CD4-positive, alpha-beta T cell (primary cell): ENCODE results near the gene GPRIN1. TPM values are rescaled to one million over a fixed set of nuclear protein-coding genes. Genes with fewer than 3 reads are reported as not detected.

Source experiments
- ATAC-seq: fragments of 200-7000 bp; cut with Tn5 transposase; one replicate; pipeline ENCODE4 v1.10.0; 2022; ENCODE audit warnings: mild to moderate bottlenecking; ENCODE audit not compliant: poor library complexity
- CTCF ChIA-PET: fragments of 350-600 bp; sonication (Branson Sonifier 250); formaldehyde crosslinking; loops from one replicate; lab custom pipeline; 2021; ENCODE audit warnings: antibody characterized with exemption, inconsistent platforms; lab: Charles Lee
- POLR2A ChIA-PET: fragments of 350-600 bp; sonication (Branson Sonifier 250); formaldehyde crosslinking; loops from one replicate; lab custom pipeline; 2021; ENCODE audit warnings: antibody characterized with exemption, inconsistent platforms; lab: Charles Lee
- DNase-seq, 14 experiments: peaks; one replicate each; pipeline ENCODE4 v3.0.0-alpha.2; 2013 to 2020; ENCODE audit warnings: mixed read lengths in 2 of 14
- H3K27ac ChIP-seq, 2 donors: one replicate each; pipeline versions ENCODE4 v1.5.1 to v1.7.0; 2013; ENCODE audit warnings: low read length in 2 of 2, low read depth in 1 of 2, mild to moderate bottlenecking in 1 of 2
- H3K27me3 ChIP-seq, 2 experiments: 1 replicate in 1 of 2; 2 replicates in 1 of 2; pipeline versions ENCODE4 v1.6.1 to v1.7.0; 2013; ENCODE audit warnings: low read length in 2 of 2, control low read depth in 1 of 2, mild to moderate bottlenecking in 1 of 2, moderate library complexity in 1 of 2; ENCODE audit not compliant: insufficient read depth in 2 of 2, control insufficient read depth in 1 of 2
- H3K36me3 ChIP-seq: one replicate; pipeline ENCODE4 v1.6.1; 2013; ENCODE audit warnings: low read length, control low read depth; ENCODE audit not compliant: insufficient read depth
- H3K4me1 ChIP-seq: one replicate; pipeline ENCODE4 v1.6.1; 2013; ENCODE audit warnings: low read length, control low read depth; ENCODE audit not compliant: insufficient read depth
- H3K4me3 ChIP-seq: one replicate; pipeline ENCODE4 v1.5.1; 2013; ENCODE audit warnings: mild to moderate bottlenecking, low read length, moderate library complexity
- H3K9me3 ChIP-seq, 2 experiments: 1 replicate in 1 of 2; 2 replicates in 1 of 2; pipeline versions ENCODE4 v1.6.1 to v1.7.0; 2013; ENCODE audit warnings: low read length in 2 of 2, mild to moderate bottlenecking in 2 of 2, control low read depth in 1 of 2, moderate library complexity in 1 of 2; ENCODE audit not compliant: control insufficient read depth in 1 of 2, insufficient read depth in 1 of 2
- H3K27ac Mint-ChIP-seq: one replicate; pipeline ENCODE4 v1.8.0; 2020; ENCODE audit warnings: mixed read lengths
- H3K27me3 Mint-ChIP-seq: one replicate; pipeline ENCODE4 v1.8.0; 2021; ENCODE audit warnings: mixed read lengths
- H3K36me3 Mint-ChIP-seq: one replicate; pipeline ENCODE4 v1.8.0; 2021; ENCODE audit warnings: low read depth, mixed read lengths
- H3K4me1 Mint-ChIP-seq: one replicate; pipeline ENCODE4 v1.8.0; 2021; ENCODE audit warnings: low read depth, mixed read lengths
- H3K4me3 Mint-ChIP-seq: one replicate; pipeline ENCODE4 v1.8.0; 2020; ENCODE audit warnings: mild to moderate bottlenecking, mixed read lengths
- H3K9me3 Mint-ChIP-seq: one replicate; pipeline ENCODE4 v1.8.0; 2020; ENCODE audit warnings: mixed read lengths
- intact Hi-C, 2 experiments: fragments of 100-400 bp; cut with DNase I in 1 of 2; cut with micrococcal nuclease in 1 of 2; formaldehyde crosslinking; loops; one replicate each; pipeline versions ENCODE4 v1.15.1 to v1.9.0; 2023 to 2025; cut with DNase I, micrococcal nuclease
- total RNA-seq, 174 experiments: library from RNA in 2 of 174; stranded (reverse) in 2 of 174; gene quantifications; one replicate each; pipeline ENCODE4 v1.2.3 and lab custom pipeline; 2021 to 2026
- TF ChIP-seq, protein P1 (sequence below): fragments of 200-600 bp; IDR thresholded peaks from one replicate; pipeline ENCODE4 v1.8.0; 2022; ENCODE audit warnings: antibody characterized with exemption, mild to moderate bottlenecking

Gene GPRIN1
- total RNA-seq, 2 experiments from 2014 or later, result 0.22 to 0.36 TPM

DNA sequence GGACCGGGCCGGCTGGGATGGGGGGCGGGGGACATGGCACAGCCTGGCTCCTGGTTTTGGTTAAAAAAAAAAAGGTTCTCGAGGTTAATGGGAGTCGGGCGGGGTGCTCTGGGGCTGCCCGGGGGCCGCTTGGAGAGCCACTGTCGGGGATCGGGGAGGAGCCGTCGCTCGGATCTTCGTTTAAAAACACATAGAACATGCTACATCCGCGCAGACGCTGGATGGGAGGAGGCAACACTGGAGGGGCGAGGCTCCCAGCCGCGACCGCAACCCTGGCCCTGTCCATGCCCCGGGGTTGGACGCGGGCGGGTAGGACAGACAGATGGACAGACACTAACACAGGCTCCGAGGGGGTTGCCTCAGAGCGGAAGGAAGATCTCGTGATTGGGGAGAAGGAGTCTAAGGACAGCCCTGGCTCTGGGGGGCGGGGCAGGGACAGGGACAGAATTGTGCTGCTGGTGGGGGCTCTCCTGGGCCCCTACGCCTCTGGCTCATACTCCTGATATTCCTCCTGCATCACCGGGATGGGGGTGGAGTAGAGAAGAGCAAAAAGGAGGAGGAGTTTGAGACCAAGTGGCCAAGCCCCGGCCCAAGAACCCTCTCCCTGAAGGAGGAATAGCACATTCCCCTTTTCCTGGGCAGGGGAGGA lies 10.5 kb upstream of the GPRIN1 start:
- intact Hi-C loops, result no loop called here
- H3K4me3 ChIP-seq, result peak overlapping the region; percentile 12
- ChIA-PET POLR2A (no interaction called here), CTCF (interaction anchor here (1.5 kb wide), 1 partner anchor 23 kb away, joined by 3 read pairs; no protein-coding TSS in a partner anchor)
- H3K36me3 ChIP-seq, result no peaks in the 10 kb centered on the region
- H3K27ac Mint-ChIP-seq, result no peak overlapping the region
- peaks cover 21% of the 10 kb centered on the region for H3K4me1 Mint-ChIP-seq
- no peak for ATAC-seq
- peaks cover 23% of the 10 kb centered on the region for H3K4me1 ChIP-seq
- H3K27ac ChIP-seq, result no peak overlapping the region
- peaks cover 81% of the 10 kb centered on the region for H3K27me3 Mint-ChIP-seq
- no peaks in the 10 kb centered on the region for H3K9me3 Mint-ChIP-seq
- peak overlapping the region; percentile 64 for H3K4me3 Mint-ChIP-seq
- TF ChIP-seq, protein P1, sequence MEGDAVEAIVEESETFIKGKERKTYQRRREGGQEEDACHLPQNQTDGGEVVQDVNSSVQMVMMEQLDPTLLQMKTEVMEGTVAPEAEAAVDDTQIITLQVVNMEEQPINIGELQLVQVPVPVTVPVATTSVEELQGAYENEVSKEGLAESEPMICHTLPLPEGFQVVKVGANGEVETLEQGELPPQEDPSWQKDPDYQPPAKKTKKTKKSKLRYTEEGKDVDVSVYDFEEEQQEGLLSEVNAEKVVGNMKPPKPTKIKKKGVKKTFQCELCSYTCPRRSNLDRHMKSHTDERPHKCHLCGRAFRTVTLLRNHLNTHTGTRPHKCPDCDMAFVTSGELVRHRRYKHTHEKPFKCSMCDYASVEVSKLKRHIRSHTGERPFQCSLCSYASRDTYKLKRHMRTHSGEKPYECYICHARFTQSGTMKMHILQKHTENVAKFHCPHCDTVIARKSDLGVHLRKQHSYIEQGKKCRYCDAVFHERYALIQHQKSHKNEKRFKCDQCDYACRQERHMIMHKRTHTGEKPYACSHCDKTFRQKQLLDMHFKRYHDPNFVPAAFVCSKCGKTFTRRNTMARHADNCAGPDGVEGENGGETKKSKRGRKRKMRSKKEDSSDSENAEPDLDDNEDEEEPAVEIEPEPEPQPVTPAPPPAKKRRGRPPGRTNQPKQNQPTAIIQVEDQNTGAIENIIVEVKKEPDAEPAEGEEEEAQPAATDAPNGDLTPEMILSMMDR, result no peak
- peaks cover 0 to 32% of the 10 kb centered on the region in 2 experiments for H3K9me3 ChIP-seq
- peaks cover 49 to 58% of the 10 kb centered on the region in 2 experiments for H3K27me3 ChIP-seq
- no peaks in the 10 kb centered on the region for H3K36me3 Mint-ChIP-seq
- peak in 3 of 14 experiments; percentile 16 to 18 (median 17) for DNase-seq

DNA sequence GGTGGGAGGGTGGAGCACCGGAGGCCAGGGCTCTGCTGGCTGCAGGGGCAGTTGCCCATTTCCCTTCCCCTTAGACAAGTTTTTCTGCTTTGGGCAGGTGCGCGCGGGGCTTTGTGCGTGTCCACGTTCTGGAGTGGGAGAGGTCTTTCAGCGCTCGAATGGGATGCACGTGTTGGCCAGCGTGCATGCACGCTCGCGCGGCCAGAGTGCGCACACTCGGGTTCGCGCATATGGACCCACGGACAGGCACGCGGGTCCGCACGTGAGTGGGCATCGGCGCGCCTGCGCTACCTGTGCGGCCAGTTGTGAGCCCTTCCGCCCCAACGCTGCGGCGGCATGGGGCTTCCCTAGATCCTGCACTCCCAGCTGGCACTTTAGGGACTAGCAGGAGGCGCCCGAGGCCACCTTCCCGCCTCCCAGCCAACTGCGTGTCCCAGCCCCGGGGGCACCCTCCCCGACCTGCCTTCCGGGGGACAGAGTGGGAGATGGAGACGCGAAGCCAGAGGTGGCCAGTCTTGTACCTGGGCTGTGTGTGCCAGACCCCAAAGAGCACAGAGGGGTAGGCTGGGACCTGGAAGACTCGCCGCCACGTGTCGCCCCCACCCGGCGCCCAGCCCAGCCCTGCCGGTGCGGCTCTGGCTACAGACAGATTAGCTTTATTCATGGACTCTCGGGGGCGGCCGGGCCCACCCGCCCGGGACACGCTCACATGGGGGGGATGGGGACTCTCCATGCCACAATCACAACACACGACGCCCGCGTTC lies 9.8 kb upstream of the GPRIN1 start:
- H3K36me3 ChIP-seq, result no peaks in the 10 kb centered on the region
- ChIA-PET CTCF (interaction anchor here (1.5 kb wide), 1 partner anchor 23 kb away, joined by 3 read pairs; no protein-coding TSS in a partner anchor), POLR2A (no interaction called here)
- DNase-seq, result no peak
- Mint-ChIP-seq H3K36me3 (no peaks in the 10 kb centered on the region), H3K9me3 (no peaks in the 10 kb centered on the region), H3K27me3 (peaks cover 88% of the 10 kb centered on the region), H3K27ac (no peak overlapping the region), H3K4me3 (peak overlapping the region; percentile 64), H3K4me1 (peaks cover 21% of the 10 kb centered on the region)
- TF ChIP-seq, protein P1, result peak; percentile 35
- intact Hi-C loops, result no loop called here
- H3K4me1 ChIP-seq, result peaks cover 23% of the 10 kb centered on the region
- no peak for ATAC-seq
- no peak overlapping the region for H3K27ac ChIP-seq
- peaks cover 47 to 58% of the 10 kb centered on the region in 2 experiments for H3K27me3 ChIP-seq
- peaks cover 0 to 32% of the 10 kb centered on the region in 2 experiments for H3K9me3 ChIP-seq
- peak overlapping the region; percentile 7 for H3K4me3 ChIP-seq

DNA sequence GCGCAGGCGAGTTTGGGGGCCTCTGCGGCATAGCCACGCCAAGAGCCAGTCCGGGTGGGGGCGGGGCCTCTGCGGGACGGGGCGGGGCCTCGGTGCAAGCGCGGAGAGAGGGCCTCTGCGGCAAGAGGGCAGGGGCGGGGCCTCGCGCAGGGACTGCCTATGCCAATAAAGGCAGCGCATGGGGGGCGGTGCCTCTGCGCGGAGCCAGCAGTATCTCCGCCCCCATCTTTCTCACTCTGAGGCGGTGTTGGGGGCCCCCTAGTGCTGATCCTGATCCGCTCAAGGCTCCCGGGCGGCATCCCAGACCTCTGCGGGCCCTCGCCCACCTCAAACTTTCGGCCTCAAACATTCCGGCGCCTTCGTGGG lies 9.2 kb upstream of the GPRIN1 start:
- Mint-ChIP-seq H3K36me3 (no peaks in the 10 kb centered on the region), H3K27ac (no peak overlapping the region), H3K4me1 (peaks cover 21% of the 10 kb centered on the region), H3K4me3 (peak overlapping the region; percentile 57), H3K9me3 (no peaks in the 10 kb centered on the region), H3K27me3 (peaks cover 89% of the 10 kb centered on the region)
- H3K4me1 ChIP-seq, result peaks cover 23% of the 10 kb centered on the region
- peak overlapping the region; percentile 7 for H3K4me3 ChIP-seq
- H3K36me3 ChIP-seq, result no peaks in the 10 kb centered on the region
- DNase-seq (peak; percentile 41 to 88 (median 68)), ATAC-seq (peak; percentile 98)
- intact Hi-C loops, result no loop called here
- CTCF ChIA-PET, result interaction anchor here (1.5 kb wide), 1 partner anchor 22 kb away, joined by 3 read pairs; no protein-coding TSS in a partner anchor
- peaks cover 0 to 32% of the 10 kb centered on the region in 2 experiments for H3K9me3 ChIP-seq
- H3K27me3 ChIP-seq, result peaks cover 46 to 58% of the 10 kb centered on the region in 2 experiments
- TF ChIP-seq, protein P1, result no peak
- POLR2A ChIA-PET, result no interaction called here
- H3K27ac ChIP-seq, result no peak overlapping the region
